SU-DHL-6 (cell line): Measurements from ENCODE around the gene ZNF302.

Experiments used
- H2AFZ ChIP-seq: fragments of 200-600 bp; sonication (generic); 2 replicates; pipeline ENCODE4 v1.6.1; 2014; ENCODE audit warnings: low read depth, mild to moderate bottlenecking, moderate library complexity, mixed read lengths, antibody characterized with exemption, low read length; ENCODE audit not compliant: severe bottlenecking
- H3F3A ChIP-seq: fragments of 200-600 bp; shearing (Covaris generic); 2 replicates; pipeline ENCODE4 v1.6.0; 2016; ENCODE audit warnings: antibody characterized with exemption, mild to moderate bottlenecking; ENCODE audit not compliant: insufficient read depth
- H3K27ac ChIP-seq: fragments of 200-600 bp; sonication (generic); 2 replicates; pipeline ENCODE4 v1.5.1; 2016; ENCODE audit warnings: low read depth, mild to moderate bottlenecking, low read length, moderate library complexity, mixed read lengths
- H3K27me3 ChIP-seq: fragments of 200-600 bp; sonication (generic), shearing (Covaris generic); 2 replicates; pipeline ENCODE4 v1.6.0; 2014; ENCODE audit warnings: mild to moderate bottlenecking, low read length
- H3K36me3 ChIP-seq: fragments of 200-600 bp; sonication (generic); 2 replicates; pipeline ENCODE4 v1.6.1; 2014; ENCODE audit warnings: mild to moderate bottlenecking, low read length, mixed read lengths
- H3K4me2 ChIP-seq: fragments of 300-600, 200-600 bp; shearing (Covaris generic), sonication (generic); 2 replicates; pipeline ENCODE4 v1.6.0; 2014; ENCODE audit warnings: low read length, low read depth, mild to moderate bottlenecking; ENCODE audit not compliant: poor library complexity, severe bottlenecking
- H3K4me3 ChIP-seq: fragments of 200-600 bp; sonication (generic); 2 replicates; pipeline ENCODE4 v1.5.1; 2014; ENCODE audit warnings: antibody characterized with exemption, low read length, mild to moderate bottlenecking, mixed read lengths; ENCODE audit not compliant: insufficient read depth, poor library complexity, severe bottlenecking
- H3K79me2 ChIP-seq: fragments of 200-600 bp; sonication (generic); 2 replicates; pipeline ENCODE4 v1.6.1; 2014; ENCODE audit warnings: mild to moderate bottlenecking, low read length, moderate library complexity; ENCODE audit not compliant: insufficient read depth
- H3K9ac ChIP-seq: fragments of 200-600 bp; sonication (generic); 2 replicates; pipeline ENCODE4 v1.7.0; 2014; ENCODE audit warnings: mild to moderate bottlenecking, low read length
- H3K9me2 ChIP-seq: fragments of 200-600 bp; sonication (generic); replicated peaks from 2 replicates; pipeline ENCODE4 v1.6.1; 2014; ENCODE audit warnings: low read length; ENCODE audit not compliant: insufficient read depth
- H3K9me3 ChIP-seq: fragments of 200-600 bp; sonication (generic); 2 replicates; pipeline ENCODE4 v1.6.1; 2014; ENCODE audit warnings: low read length, mixed read lengths; ENCODE audit not compliant: insufficient read depth
- H4K20me1 ChIP-seq: fragments of 200-600 bp; sonication (generic); 2 replicates; pipeline ENCODE4 v1.6.1; 2014; ENCODE audit warnings: low read depth, mild to moderate bottlenecking, antibody characterized with exemption, low read length, moderate library complexity, mixed read lengths
- EZH2phosphoT487 ChIP-seq: fragments of 200-600 bp; sonication (generic), shearing (Covaris generic); conservative IDR thresholded peaks from 2 replicates; pipeline ENCODE4 v1.6.1; 2018; ENCODE audit warnings: mild to moderate bottlenecking, antibody characterized with exemption, low read length, moderate library complexity, mixed read lengths
- TF ChIP-seq, protein P1 (sequence below): fragments of 200-600 bp; sonication (generic); IDR thresholded peaks from one replicate; pipeline ENCODE4 v1.5.1; 2017; ENCODE audit warnings: antibody characterized with exemption, mild to moderate bottlenecking, low read length, moderate library complexity; ENCODE audit not compliant: insufficient read depth, poor library complexity, severe bottlenecking

ZNF302 gene

GRCh38 chr19:34677386-34678084 lies at the start of gene ZNF302:
ZNF302 (plus strand) TSS chr19:34677678; CDS start chr19:34678805, 1,127 bp downstream.
- Histone ChIP-seq H3K9me3 (no peaks in the 10 kb centered on the region), H3K9me2 (no peaks in the 10 kb centered on the region), H3K4me2 (peak within 1 kb of the TSS; percentile 54), H3K27ac (peak within 1 kb of the TSS; percentile 56), H3K4me3 (peak within 1 kb of the TSS; percentile 75), H3K27me3 (no peaks in the 10 kb centered on the region), H4K20me1 (no peaks in the 10 kb centered on the region), H3F3A (no peaks in the 10 kb centered on the region), H3K9ac (peak within 1 kb of the TSS; percentile 73), H2AFZ (peak within 1 kb of the TSS; percentile 79), H3K36me3 (peaks cover 27% of the 10 kb centered on the region), H3K79me2 (no peaks in the 10 kb centered on the region)
- TF ChIP-seq EZH2phosphoT487 = no peak
- TF ChIP-seq, protein P1, sequence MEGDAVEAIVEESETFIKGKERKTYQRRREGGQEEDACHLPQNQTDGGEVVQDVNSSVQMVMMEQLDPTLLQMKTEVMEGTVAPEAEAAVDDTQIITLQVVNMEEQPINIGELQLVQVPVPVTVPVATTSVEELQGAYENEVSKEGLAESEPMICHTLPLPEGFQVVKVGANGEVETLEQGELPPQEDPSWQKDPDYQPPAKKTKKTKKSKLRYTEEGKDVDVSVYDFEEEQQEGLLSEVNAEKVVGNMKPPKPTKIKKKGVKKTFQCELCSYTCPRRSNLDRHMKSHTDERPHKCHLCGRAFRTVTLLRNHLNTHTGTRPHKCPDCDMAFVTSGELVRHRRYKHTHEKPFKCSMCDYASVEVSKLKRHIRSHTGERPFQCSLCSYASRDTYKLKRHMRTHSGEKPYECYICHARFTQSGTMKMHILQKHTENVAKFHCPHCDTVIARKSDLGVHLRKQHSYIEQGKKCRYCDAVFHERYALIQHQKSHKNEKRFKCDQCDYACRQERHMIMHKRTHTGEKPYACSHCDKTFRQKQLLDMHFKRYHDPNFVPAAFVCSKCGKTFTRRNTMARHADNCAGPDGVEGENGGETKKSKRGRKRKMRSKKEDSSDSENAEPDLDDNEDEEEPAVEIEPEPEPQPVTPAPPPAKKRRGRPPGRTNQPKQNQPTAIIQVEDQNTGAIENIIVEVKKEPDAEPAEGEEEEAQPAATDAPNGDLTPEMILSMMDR = no peak

GRCh38 chr19:34633802-34634201 lies 43.7 kb upstream of the ZNF302 start:
- Histone ChIP-seq H3K9ac (no peak overlapping the region), H3K4me2 (no peak overlapping the region), H3K36me3 (no peaks in the 10 kb centered on the region), H3K79me2 (no peaks in the 10 kb centered on the region), H3K27ac (no peak overlapping the region), H3K9me2 (peaks cover 3% of the 10 kb centered on the region; the same call in 1 of the 2 replicates), H3K27me3 (no peaks in the 10 kb centered on the region), H4K20me1 (no peaks in the 10 kb centered on the region), H3K9me3 (peaks cover 8% of the 10 kb centered on the region; the same call in 1 of the 2 replicates), H3K4me3 (no peak overlapping the region), H3F3A (no peaks in the 10 kb centered on the region), H2AFZ (no peak overlapping the region)
- TF ChIP-seq, protein P1 = no peak
- no peak for TF ChIP-seq EZH2phosphoT487

GRCh38 chr19:34639491-34640085 lies 37.9 kb upstream of the ZNF302 start:
- H3K27ac ChIP-seq = no peak overlapping the region
- no peaks in the 10 kb centered on the region for H3K9me2 ChIP-seq
- no peak for TF ChIP-seq EZH2phosphoT487
- TF ChIP-seq, protein P1 = peak; percentile 82
- no peak overlapping the region for H3K9ac ChIP-seq
- H2AFZ ChIP-seq = no peak overlapping the region
- H3K36me3 ChIP-seq = no peaks in the 10 kb centered on the region
- no peaks in the 10 kb centered on the region for H3F3A ChIP-seq
- H3K9me3 ChIP-seq = peaks cover 8% of the 10 kb centered on the region; the same call in 1 of the 2 replicates
- H3K4me3 ChIP-seq = no peak overlapping the region
- H4K20me1 ChIP-seq = no peaks in the 10 kb centered on the region
- no peaks in the 10 kb centered on the region for H3K79me2 ChIP-seq
- H3K27me3 ChIP-seq = no peaks in the 10 kb centered on the region
- H3K4me2 ChIP-seq = no peak overlapping the region
